NCI-H2227 treated with DMSO at 0.1 percent for 48 hours (cell line): ENCODE data around the gene ABCC10.
"Not testable (repeated sequence)": the region's sequence is repeated elsewhere in the genome, so short reads cannot be mapped to it uniquely, and the experiment has no call there.

Experiments used
- DNase-seq: peaks from one replicate; lab custom pipeline; 2025; lab: John Stamatoyannopoulos, UW

ABCC10 gene, protein sequence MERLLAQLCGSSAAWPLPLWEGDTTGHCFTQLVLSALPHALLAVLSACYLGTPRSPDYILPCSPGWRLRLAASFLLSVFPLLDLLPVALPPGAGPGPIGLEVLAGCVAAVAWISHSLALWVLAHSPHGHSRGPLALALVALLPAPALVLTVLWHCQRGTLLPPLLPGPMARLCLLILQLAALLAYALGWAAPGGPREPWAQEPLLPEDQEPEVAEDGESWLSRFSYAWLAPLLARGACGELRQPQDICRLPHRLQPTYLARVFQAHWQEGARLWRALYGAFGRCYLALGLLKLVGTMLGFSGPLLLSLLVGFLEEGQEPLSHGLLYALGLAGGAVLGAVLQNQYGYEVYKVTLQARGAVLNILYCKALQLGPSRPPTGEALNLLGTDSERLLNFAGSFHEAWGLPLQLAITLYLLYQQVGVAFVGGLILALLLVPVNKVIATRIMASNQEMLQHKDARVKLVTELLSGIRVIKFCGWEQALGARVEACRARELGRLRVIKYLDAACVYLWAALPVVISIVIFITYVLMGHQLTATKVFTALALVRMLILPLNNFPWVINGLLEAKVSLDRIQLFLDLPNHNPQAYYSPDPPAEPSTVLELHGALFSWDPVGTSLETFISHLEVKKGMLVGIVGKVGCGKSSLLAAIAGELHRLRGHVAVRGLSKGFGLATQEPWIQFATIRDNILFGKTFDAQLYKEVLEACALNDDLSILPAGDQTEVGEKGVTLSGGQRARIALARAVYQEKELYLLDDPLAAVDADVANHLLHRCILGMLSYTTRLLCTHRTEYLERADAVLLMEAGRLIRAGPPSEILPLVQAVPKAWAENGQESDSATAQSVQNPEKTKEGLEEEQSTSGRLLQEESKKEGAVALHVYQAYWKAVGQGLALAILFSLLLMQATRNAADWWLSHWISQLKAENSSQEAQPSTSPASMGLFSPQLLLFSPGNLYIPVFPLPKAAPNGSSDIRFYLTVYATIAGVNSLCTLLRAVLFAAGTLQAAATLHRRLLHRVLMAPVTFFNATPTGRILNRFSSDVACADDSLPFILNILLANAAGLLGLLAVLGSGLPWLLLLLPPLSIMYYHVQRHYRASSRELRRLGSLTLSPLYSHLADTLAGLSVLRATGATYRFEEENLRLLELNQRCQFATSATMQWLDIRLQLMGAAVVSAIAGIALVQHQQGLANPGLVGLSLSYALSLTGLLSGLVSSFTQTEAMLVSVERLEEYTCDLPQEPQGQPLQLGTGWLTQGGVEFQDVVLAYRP (N-terminal part only)

DNA sequence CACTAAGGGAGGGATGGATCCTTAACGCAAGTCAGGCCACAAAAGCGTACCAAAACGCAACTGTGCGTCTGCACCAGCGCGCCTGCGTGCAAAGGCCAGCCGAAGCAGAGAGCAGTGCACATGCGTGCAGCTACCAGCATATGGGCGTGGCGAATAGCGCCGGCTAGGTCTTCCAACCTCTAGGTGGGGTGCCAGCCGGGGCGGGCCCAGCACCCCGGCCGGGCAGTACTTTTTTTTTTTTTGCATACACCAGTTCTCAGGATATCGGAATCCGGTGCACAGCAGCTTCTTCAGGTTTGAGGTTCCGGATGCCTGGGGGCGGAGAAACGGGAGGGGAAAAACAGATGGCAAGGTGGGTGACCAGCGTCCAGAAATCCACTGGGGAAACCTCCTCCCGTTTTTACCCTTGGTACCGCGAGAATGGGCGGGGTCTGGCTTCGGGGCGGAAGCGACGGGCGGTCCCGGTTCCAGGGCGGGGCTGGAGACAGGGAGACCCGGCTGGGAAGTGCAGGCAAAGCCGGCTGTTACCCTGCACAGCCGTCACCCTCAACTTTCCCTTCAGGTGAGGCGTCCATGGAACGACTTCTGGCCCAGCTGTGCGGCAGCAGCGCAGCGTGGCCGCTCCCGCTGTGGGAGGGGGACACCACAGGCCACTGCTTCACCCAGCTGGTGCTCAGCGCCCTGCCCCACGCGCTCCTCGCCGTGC lies at the start of gene ABCC10:
Gene ABCC10 (plus strand): TSS at position 136 of the 706 bp plus-strand sequence. CDS start 438 bp downstream, at position 574.
- peak; percentile 85 for DNase-seq

DNA sequence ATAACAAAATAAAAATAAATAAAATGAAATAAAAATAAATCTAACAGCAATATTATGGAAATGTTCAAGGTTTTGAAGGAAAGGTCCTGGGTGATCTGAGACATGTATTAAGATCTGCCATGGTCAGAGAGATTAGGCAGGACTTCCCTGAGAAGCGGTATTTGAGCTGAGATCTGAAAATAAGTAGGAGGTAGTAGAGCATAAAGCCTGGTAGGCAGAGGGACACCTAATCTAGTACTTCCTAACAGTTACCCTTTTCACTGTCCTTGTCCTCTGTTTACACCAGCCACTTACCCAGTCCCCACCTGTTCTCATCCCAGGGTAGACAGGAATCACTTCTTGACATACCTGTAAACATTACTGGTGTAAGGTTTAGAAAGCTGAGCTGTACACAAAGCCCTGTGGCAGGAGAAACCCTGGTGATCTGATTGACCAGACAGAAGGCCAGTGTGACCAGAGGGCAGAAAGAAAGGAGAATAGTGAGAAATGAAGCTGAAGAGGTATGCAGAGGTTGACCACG lies 49.6 kb upstream of the ABCC10 start:
- DNase-seq, result no peak

DNA sequence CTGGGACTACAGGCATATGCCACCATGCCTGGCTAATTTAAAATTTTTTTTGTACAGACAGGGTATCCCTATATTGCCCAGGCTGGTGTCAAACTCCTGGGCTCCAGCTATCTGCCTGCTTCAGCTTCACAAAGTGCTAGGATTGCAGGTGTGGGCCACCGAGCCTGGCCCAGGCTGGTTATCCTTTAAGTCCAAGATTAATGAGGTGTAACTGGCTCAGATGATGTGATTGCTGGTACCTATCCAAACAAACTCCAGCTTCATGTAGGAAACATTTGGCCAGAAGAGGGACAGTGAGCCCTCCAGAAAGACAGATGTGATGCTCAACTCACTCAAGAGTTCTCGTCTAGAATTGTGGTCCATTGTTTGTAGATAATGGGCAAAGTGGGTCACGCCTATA lies 48.7 kb upstream of the ABCC10 start:
- DNase-seq, result no peak

DNA sequence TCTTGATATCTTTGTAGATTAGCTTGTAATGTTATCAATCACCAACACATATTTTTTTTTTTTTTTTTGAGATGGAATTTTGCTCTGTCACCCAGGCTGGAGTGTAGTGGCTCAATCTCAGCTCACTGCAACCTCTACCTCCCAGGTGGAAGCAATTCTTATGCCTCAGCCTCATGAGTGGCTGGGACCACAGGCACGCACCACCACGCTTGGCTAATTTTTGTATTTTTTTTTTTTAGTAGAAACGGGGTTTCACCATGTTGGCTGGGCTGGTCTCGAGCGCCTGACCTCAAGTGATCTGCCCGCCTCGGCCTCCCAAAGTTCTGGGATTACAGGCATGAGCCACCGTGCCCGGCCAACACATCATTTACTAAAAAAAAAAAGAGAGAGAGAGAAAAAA lies 46.5 kb upstream of the ABCC10 start:
- DNase-seq, result not testable (repeated sequence)

DNA sequence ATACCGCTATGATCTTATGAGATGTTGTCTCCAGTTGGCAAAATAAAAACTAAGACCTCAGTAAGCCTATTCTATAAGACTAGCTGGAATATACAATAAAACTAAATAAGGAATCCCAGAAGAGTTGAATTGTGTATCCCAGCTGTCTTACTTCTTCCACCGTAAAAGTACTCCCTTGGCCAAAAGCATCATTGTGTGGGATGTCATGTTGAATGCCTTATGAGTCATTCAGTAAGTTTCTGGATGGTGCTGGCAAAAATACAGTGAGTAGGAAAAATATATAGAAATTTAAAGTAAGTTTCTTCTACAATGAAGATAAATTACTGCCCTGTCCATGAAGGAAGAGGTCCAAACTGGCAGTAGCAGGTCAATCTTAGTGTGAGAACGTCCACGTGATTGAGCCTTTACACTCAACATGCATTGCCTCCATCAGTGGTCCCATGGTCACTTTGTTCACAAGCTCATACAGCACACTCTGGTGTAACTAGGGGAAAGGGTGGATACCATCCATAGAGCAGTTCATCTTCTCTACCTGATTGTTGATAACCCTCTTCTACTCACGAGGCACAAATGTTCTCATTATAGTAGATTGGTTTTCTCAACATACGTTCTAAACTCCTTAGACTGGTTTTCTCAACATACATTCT lies 44.2 kb upstream of the ABCC10 start:
- no peak for DNase-seq

DNA sequence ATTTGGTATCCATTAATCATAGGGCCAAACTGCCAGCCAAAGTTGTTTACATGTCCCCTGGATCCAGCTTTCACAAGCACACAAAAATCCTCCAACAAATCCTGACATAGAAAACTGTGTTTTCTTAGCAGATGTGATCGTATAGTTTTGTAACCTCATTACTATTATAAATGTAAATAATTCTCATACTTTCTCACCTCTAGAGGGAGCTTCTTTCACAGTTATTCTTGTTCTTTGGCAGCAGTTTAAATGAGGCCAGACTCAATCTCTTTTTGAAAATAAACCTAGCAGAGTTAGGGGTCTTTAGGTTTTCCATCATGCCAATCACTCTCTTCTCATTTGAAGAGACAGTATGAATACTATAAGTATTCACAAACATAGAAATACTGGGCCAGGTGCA lies 40.8 kb upstream of the ABCC10 start:
- peak; percentile 4 for DNase-seq

DNA sequence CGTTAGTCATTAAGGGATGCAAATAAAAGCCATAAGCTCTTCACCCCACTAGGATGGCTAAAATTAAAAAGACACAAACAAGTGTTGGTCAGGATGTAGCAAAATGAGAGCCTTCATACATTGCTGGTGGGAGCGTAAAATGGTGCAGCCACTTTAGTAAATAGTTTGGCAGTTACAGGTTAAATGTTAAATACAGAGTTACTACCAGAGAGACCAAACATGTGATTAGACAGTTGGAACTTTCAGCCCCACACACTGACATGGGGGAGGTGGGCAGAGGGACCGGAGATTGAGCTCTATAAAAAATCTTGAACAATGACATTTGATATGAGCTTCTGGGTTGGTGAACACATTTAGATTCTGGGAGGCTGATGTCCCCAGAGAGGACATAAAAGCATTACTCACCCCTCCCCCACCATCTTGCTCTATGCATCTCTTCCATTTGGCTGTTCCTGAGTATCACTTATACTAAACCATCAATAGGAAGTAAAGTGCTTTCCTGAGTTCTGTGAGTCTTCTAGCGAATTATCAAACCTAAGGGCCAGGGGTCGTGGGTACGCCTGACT lies 37.5 kb upstream of the ABCC10 start:
- peak; percentile 72 for DNase-seq

DNA sequence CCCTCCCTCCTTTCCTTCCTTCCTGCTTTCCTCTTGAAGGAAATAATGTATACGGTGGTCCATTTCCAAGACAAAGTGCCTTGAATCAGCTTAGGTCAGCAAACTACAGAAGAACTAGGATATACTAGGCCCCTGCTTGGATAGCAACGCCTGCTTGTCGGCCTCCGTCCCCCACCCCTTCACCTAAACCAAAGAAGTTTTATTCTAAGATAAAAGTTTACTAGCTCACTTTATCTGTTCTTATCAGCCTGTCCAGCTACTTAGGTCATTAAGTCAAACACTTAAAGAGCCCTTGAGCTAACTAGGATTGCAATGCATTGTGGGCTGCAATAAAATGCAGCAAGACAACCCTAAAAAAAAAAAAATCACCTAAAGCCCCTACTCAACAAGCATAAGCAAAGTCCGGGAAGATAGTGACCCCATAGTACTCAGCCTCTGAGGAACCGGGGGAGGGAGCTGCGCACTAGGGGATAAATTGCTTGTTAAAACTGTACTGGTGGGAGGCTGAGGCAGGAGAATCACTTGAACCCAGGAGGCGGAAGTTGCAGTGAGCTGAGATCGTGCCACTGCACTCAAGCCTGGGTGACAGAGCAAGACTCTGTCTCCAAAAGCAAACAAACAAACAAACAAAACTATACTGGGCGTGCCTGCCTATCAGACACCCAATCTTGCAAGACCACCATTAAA lies 36.4 kb upstream of the ABCC10 start:
- not testable (repeated sequence) for DNase-seq

DNA sequence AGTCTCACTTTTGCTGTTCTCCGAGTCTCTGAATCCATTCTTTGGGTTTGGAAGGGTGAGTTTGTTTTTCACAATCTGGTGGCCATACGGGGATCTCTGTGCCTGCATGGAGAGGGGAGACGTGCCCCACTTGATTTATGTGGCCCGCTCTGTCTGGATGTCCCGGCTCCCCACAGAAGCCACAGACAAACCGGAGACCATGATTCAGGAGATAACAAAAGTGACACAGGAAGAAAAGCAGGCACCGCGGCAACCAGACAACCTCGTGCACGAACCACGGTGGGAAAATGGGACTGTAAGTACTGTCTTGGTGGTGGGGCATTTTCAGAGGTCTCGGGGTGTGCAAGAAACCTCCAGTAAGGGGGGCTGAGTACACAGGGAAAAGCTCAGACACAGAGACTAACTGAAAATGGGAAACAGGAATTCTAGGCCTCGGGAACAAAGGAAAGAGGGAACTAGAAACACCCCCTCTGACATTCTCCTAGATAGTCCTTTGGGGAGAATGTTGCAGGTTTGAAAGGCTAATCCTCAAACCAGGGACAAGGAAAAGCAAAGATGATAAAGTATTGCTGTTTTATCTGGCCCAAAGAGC lies 35.8 kb upstream of the ABCC10 start:
- DNase-seq, result no peak

DNA sequence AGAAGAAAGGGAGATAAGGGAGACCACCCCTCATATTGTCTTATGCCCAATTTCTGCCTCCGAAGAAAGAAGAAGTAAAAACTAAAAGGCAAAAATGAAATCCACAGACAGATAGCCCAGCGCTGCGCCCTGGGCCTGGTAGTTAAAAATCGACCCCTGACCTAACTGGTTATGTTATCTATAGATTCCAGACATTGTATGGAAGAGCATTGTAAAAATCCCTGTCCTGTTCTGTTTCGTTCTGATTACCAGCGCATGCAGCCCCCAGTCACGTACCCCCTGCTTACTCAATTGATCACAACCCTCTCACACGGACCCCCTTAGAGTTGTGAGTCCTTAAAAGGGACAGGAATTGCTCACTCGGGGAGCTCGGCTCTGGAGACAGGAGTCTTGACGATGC lies 34.2 kb upstream of the ABCC10 start:
- not testable (repeated sequence) for DNase-seq

DNA sequence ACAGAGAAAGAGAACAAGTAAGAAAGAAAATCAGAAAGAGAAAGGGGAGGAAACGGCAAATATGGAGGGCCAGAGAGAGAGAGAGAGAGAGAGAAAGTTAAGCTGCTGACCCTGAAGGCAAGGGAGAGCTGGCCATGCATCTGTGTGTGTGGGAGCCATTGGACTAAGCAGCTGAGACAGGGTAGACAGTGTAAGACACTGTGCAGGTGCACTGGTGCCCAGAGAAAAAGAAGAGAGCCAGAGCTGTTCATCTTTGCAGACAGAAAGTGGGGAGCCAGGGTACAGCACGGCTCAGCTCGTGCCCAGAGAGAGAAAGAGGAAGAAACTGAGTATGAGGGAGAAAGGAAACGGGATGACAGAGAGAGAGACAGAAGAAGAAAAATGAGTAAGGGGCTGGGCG lies 33.7 kb upstream of the ABCC10 start:
- DNase-seq, result no peak

DNA sequence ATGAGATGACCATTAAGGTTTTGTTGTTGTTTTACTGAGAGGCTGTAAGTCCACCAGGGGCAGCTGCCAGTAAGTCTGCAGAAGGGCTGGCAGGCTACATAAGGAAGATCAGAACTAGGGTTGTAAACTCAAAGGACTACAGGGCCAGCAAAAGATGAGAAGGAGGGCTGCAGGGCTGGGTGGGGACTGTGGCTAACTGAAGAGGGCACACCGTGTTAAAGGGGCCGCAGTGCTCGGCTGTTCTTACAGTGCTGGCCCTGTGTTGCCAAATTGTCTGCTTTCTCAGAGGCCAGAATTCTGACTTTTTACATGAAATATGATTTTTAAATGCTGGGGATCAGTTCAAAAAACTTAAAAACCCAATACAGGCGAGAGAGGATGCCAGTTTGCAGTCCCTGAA lies 32.4 kb upstream of the ABCC10 start:
- DNase-seq, result no peak

DNA sequence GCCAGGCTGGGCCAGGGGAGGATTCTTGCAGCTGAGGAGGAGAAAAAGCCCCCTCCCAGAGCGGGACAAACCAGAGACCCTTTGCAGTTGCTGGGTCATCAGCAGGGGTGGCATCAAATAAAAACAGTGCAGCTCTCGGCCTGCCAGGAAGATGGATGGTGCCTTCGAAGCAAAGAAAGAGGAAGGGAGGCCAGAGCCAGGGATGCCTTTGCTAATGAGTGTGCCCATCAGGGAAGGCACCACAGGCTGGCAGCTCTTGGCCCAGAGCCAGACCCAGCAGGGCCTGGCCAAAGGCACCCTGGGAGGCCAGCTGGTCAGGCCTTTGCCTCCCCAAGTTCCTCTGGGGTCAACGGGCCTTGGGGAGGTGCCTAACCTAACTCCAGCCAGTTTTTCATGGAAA lies 31.6 kb upstream of the ABCC10 start:
- no peak for DNase-seq

DNA sequence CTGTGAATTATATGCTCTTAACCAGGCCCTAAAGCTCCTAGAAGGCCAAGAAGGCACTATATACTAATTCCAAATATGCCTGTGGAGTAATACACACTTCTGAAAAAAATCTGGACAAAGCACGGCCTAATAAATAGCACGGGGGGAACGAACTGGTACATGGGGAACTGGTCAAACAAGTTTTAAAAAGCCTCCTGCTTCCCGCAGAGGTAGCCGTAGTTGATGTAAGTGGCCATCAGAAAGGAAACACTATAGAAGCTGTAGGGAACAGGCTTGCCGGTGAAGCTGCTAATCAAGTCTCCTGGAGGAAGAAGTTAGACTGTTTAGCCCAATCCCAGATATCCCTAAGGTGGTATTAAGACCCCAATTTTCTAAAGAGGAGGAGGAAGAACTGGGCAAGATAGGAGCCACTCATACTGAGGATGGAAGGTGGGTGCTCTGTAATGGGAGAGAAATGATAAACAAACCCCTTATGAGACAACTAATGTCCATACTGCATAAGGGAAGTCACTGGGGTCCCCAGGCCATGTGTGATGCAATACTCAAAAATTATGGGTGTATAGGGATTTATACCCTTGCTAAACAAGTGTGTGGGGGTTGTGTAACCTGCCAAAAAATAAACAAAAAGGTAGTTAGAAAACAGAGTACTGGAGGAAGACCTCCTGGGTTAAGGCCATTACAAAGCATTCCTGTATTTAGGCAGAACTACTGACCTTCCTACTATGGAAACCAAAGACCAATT lies 30.8 kb upstream of the ABCC10 start:
- DNase-seq, result no peak

DNA sequence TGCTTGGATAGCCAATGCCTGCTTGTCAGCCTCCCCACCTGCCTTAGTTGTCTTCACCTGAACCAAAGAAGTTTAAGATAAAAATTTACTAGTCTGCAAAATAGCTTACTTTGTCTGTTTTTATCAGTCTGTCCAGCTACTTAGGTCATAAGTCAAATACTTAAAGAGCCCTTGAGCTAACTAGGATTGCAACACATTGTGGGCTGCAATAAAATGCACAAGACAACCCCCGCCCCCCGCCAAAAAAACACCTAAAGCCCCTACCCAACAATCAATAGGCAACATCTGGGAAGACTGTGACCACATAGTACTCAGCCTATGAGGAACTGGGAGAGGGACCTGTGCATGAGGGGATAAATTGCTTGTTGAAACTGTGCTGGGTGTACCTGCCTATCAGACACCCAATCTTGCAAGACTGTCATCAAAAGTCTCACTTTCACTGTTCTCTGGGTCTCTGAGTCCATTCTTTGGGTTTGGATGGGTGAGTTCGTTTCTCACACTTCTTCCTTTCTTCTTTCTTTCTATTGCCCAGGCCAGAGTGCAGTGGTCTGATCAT lies 27.3 kb upstream of the ABCC10 start:
- DNase-seq, result no peak

DNA sequence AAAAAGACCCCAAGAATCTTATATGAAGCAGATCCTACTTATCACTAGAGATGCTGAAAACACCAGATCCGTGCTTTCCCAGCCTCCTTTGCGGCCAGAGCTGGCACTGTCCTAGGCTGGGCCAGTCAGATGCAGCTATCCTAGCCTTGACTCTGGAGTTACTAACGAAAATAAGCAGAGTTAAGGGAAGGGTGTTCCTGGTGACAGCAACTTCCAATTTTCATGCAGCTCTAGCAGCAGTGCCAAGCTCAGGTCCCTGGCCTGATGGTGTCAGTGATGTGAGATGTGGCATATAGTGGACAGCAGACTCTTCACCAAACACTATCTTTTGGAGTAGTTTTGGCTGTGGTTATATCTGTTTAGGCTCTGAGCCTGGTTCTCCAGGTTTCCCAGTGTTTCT lies 25.6 kb upstream of the ABCC10 start:
- no peak for DNase-seq

DNA sequence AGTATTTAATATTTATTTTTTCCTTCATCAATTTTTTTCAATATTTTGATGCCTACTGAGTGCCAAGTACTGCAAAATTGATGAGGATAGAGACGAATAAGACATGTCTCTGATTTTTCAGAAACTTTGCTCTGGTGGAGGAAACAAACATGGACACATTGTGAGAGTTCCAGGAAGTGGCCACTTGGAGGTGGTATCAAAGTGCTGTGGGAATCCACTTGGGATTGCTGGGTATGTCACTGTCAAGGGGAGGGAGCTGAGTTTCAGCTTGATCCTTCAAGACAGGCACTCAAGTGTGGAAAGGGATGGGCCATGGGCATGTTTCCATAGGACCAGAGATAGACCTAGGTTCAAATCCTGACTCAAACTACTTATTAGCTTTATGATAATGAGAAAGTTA lies 24.5 kb upstream of the ABCC10 start:
- no peak for DNase-seq

DNA sequence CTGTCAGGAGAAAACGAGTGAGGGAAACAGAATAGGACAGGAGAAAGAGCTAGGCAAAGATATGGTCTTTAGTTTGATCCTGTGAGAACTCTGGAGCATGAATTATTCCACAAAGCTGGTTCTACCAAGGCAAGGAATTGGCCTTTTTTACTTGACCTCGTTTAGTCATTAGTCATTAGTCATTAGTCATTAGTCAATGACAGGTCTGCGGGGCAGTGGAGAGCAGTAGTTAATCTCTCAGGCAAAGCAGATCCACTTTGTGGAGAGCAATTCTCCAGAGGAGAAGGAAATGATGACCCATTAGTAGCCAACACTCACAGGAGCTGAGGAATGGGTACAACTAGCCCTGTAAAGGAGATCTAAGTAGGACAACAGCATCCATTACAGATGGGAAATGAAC lies 22.0 kb upstream of the ABCC10 start:
- DNase-seq, result no peak

DNA sequence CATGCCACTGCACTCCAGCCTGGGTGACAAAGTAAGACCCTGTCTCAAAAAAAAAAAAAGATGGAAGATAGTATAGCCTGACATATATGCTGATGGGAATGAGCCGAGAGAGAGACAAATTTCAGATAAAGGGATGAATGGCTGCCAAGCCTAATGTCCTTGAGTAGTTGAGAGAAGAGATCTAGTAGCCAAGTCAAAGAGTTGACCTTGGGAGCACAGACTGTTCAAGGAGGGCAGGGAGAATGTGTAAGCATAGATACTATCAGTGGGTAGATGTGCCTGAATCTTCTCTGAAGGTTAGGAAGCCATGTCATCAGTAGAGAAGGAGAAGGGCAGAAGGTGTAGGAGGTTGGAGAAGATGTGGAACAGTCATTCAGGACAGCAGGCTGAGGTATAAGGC lies 20.0 kb upstream of the ABCC10 start:
- DNase-seq, result no peak
